ENCODE measurements around the gene TMEM243.

TMEM243 gene

DNA sequence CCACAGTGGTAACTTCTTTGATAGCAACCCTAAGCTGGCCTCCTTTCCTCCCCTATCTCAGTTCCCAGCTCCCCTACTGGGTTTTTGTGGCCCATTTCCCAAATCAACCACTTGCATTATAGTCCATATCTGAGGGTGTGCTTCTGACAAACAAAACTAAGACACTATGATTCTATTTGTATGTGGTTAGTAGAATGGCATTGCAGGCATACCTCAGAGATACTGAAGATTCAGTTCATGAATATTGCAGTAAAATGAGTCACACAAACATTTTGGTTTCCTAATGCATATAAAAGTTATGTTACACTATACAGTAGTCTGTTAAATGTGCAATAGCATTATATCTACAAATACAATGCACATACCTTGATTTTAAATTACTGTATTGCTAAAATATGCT is 15.4 kb upstream of the TMEM243 start:
- Histone ChIP-seq H3K4me3 (ENCODE audit: low read depth, low read length) (no peak overlapping the region), H3K27ac (no peak overlapping the region), H3K36me3 (replicated peaks) (no peaks in the 10 kb centered on the region), H3K27me3 (replicated peaks) (no peaks in the 10 kb centered on the region)
- in situ Hi-C loops (cut with HindIII; ENCODE audit: low pct_ligation_motif_present, low sequenced_read_pairs): no loop called here
- TF ChIP-seq, protein P1, sequence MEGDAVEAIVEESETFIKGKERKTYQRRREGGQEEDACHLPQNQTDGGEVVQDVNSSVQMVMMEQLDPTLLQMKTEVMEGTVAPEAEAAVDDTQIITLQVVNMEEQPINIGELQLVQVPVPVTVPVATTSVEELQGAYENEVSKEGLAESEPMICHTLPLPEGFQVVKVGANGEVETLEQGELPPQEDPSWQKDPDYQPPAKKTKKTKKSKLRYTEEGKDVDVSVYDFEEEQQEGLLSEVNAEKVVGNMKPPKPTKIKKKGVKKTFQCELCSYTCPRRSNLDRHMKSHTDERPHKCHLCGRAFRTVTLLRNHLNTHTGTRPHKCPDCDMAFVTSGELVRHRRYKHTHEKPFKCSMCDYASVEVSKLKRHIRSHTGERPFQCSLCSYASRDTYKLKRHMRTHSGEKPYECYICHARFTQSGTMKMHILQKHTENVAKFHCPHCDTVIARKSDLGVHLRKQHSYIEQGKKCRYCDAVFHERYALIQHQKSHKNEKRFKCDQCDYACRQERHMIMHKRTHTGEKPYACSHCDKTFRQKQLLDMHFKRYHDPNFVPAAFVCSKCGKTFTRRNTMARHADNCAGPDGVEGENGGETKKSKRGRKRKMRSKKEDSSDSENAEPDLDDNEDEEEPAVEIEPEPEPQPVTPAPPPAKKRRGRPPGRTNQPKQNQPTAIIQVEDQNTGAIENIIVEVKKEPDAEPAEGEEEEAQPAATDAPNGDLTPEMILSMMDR (IDR thresholded peaks at IDR 0.05; ENCODE audit: low read depth, low read length, missing control alignments): no peak
- peak; percentile 11 for DNase-seq

DNA sequence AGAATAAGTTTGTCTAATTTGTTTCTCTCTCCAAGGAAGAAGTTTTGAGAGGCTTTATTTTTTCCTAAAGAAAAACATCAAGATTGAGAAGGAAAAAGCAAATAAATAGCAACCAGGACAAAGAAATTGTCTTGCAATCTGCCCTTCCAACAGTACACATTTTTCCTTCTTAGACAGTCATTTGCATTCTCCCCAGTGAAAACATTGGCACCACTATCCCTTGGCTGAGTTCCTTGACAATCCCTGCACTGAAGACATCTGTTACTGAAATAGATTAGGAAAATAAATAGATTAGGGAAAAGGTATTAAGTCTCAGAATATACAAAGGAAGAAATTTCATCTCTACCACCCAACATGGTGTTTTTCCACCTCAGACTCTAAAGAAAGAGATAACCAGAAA is 12.2 kb upstream of the TMEM243 start:
- TF ChIP-seq, protein P1 (IDR thresholded peaks at IDR 0.05; ENCODE audit: low read depth, low read length, missing control alignments): no peak
- Histone ChIP-seq H3K36me3 (replicated peaks) (no peaks in the 10 kb centered on the region), H3K4me3 (ENCODE audit: low read depth, low read length) (no peak overlapping the region), H3K27ac (no peak overlapping the region), H3K27me3 (replicated peaks) (no peaks in the 10 kb centered on the region)
- no peak for DNase-seq
- in situ Hi-C loops (cut with HindIII; ENCODE audit: low pct_ligation_motif_present, low sequenced_read_pairs): no loop called here

- Histone ChIP-seq H3K27ac (no peak overlapping the region), H3K4me3 (ENCODE audit: low read depth, low read length) (no peak overlapping the region), H3K36me3 (replicated peaks) (no peaks in the 10 kb centered on the region), H3K27me3 (replicated peaks) (no peaks in the 10 kb centered on the region)
- no peak for DNase-seq
- TF ChIP-seq, protein P1 (IDR thresholded peaks at IDR 0.05; ENCODE audit: low read depth, low read length, missing control alignments): no peak
- in situ Hi-C loops (cut with HindIII; ENCODE audit: low pct_ligation_motif_present, low sequenced_read_pairs): no loop called here
Measured at GRCh38 chr7:87231258-87231657, 11.7 kb upstream of the TMEM243 start.

- no peak overlapping the region for H3K27ac ChIP-seq
- no peak overlapping the region for H3K4me3 ChIP-seq (ENCODE audit: low read depth, low read length)
- TF ChIP-seq, protein P1 (IDR thresholded peaks at IDR 0.05; ENCODE audit: low read depth, low read length, missing control alignments): no peak
- in situ Hi-C loops (cut with HindIII; ENCODE audit: low pct_ligation_motif_present, low sequenced_read_pairs): no loop called here
- no peak for DNase-seq
- no peaks in the 10 kb centered on the region for H3K27me3 ChIP-seq (replicated peaks)
- no peaks in the 10 kb centered on the region for H3K36me3 ChIP-seq (replicated peaks)
Measured at GRCh38 chr7:87226495-87226894, 7.0 kb upstream of the TMEM243 start.

DNA sequence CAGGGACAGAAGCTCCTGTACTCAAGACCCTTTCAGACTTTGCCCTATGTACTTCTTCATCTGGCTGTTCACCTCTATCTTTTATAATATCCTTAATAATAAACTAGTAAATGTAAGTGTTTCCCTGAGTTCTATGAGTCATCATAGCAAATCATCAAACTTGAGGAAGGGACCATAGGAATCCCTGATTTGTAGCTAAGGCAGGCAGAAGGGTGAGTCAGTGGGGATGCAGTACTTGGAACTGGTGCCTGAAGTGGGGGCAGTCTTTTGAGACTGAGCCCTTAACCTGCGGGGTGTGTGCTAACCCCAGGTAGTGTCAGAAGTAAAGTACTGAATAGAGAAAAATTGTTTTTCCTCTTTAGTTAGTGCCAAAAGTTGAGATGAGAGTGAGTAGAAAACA is 6.2 kb upstream of the TMEM243 start:
- DNase-seq: peak; percentile 21
- Histone ChIP-seq H3K36me3 (replicated peaks) (no peaks in the 10 kb centered on the region), H3K4me3 (ENCODE audit: low read depth, low read length) (no peak overlapping the region), H3K27me3 (replicated peaks) (no peaks in the 10 kb centered on the region), H3K27ac (no peak overlapping the region)
- in situ Hi-C loops (cut with HindIII; ENCODE audit: low pct_ligation_motif_present, low sequenced_read_pairs): no loop called here
- TF ChIP-seq, protein P1 (IDR thresholded peaks at IDR 0.05; ENCODE audit: low read depth, low read length, missing control alignments): peak; percentile 15

DNA sequence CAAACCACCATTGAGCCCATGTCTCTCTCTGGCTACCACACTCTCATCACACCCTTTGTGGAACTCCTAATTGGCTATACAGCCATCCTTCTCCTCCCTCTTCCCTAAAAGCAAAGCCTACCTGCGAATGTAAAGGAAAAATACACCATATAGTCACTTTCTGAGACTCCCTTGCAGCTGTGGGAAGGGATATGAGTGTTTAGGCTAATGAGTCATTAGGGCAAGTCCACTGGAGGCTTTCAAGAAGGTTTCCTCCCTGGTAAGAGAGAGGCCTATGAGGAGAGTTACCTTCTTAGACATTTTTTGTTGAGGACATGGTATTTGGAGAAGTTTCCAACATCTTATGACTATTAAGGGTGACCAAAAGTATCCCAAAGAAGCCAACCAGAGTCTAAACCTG is 4.1 kb upstream of the TMEM243 start:
- Histone ChIP-seq H3K27me3 (replicated peaks) (no peaks in the 10 kb centered on the region), H3K4me3 (ENCODE audit: low read depth, low read length) (no peak overlapping the region), H3K27ac (no peak overlapping the region), H3K36me3 (replicated peaks) (no peaks in the 10 kb centered on the region)
- no peak for DNase-seq
- in situ Hi-C loops (cut with HindIII; ENCODE audit: low pct_ligation_motif_present, low sequenced_read_pairs): no loop called here
- TF ChIP-seq, protein P1 (IDR thresholded peaks at IDR 0.05; ENCODE audit: low read depth, low read length, missing control alignments): no peak

Measured in brain microvascular endothelial cell (primary cell).